Astrocyte (in vitro differentiated cells and primary cell): ENCODE measurements around the gene CELA2A. TPM values are rescaled to one million over a fixed set of nuclear protein-coding genes. Genes with fewer than 3 reads are reported as not detected.

Experiments
- DNase-seq: peaks from one replicate; pipeline ENCODE4 v3.0.0-alpha.2; 2010; ENCODE audit warnings: low read depth
- FAIRE-seq: peaks from 2 replicates; lab custom pipeline; 2011; peaks lifted over from hg19 to GRCh38; lab: Jason Lieb, UNC
- H2AFZ ChIP-seq: 2 replicates; pipeline ENCODE4 v1.6.0; 2012; ENCODE audit warnings: low read depth, low read length, inconsistent platforms
- H3K27ac ChIP-seq: 2 replicates; pipeline ENCODE4 v1.5.1; 2011; ENCODE audit warnings: low read depth, low read length, inconsistent platforms
- H3K27me3 ChIP-seq: 2 replicates; pipeline ENCODE4 v1.6.0; 2011; ENCODE audit warnings: low read length, inconsistent platforms; ENCODE audit not compliant: insufficient read depth
- H3K36me3 ChIP-seq: 2 replicates; pipeline ENCODE4 v1.5.1; 2011; ENCODE audit warnings: low read length, inconsistent platforms; ENCODE audit not compliant: insufficient read depth
- H3K4me1 ChIP-seq: 2 replicates; pipeline ENCODE4 v1.5.1; 2011; ENCODE audit warnings: low read length, inconsistent platforms; ENCODE audit not compliant: insufficient read depth
- H3K4me2 ChIP-seq: 2 replicates; pipeline ENCODE4 v1.6.0; 2012; ENCODE audit warnings: low read length, inconsistent platforms
- H3K4me3 ChIP-seq: 2 replicates; pipeline ENCODE4 v1.5.1; 2011; ENCODE audit warnings: low read depth, mild to moderate bottlenecking, low read length, inconsistent platforms; ENCODE audit not compliant: insufficient read depth
- H3K79me2 ChIP-seq: 2 replicates; pipeline ENCODE4 v1.6.0; 2012; ENCODE audit warnings: mild to moderate bottlenecking, low read length, inconsistent platforms; ENCODE audit not compliant: insufficient read depth
- H3K9ac ChIP-seq: 2 replicates; pipeline ENCODE4 v1.6.0; 2012; ENCODE audit warnings: mild to moderate bottlenecking, low read length, inconsistent platforms
- H3K9me3 ChIP-seq: 2 replicates; pipeline ENCODE4 v1.5.1; 2012; ENCODE audit warnings: low read depth, mild to moderate bottlenecking, low read length, inconsistent platforms; ENCODE audit not compliant: insufficient read depth
- H4K20me1 ChIP-seq: 2 replicates; pipeline ENCODE4 v1.6.0; 2012; ENCODE audit warnings: low read length, inconsistent platforms; ENCODE audit not compliant: insufficient read depth
- H3K27ac Mint-ChIP-seq: one replicate; pipeline ENCODE4 v1.8.0; 2021; ENCODE audit warnings: mild to moderate bottlenecking, mixed read lengths; ENCODE audit not compliant: unreplicated experiment
- H3K27me3 Mint-ChIP-seq: one replicate; pipeline ENCODE4 v1.8.0; 2021; ENCODE audit warnings: low read depth, mixed read lengths; ENCODE audit not compliant: unreplicated experiment
- H3K36me3 Mint-ChIP-seq: one replicate; pipeline ENCODE4 v1.8.0; 2021; ENCODE audit warnings: low read depth, mixed read lengths; ENCODE audit not compliant: unreplicated experiment
- H3K4me1 Mint-ChIP-seq: one replicate; pipeline ENCODE4 v1.8.0; 2021; ENCODE audit warnings: low read depth, mixed read lengths; ENCODE audit not compliant: unreplicated experiment
- H3K4me3 Mint-ChIP-seq: one replicate; pipeline ENCODE4 v1.8.0; 2021; ENCODE audit warnings: mild to moderate bottlenecking, moderate library complexity, mixed read lengths; ENCODE audit not compliant: unreplicated experiment
- H3K9me3 Mint-ChIP-seq: one replicate; pipeline ENCODE4 v1.8.0; 2021; ENCODE audit warnings: mild to moderate bottlenecking, mixed read lengths; ENCODE audit not compliant: unreplicated experiment
- CTCF ChIP-seq: IDR thresholded peaks from 2 replicates; pipeline ENCODE4 v1.5.1; 2011; ENCODE audit warnings: low read depth, mild to moderate bottlenecking, inconsistent platforms, low read length, moderate library complexity; ENCODE audit not compliant: insufficient read depth
- EZH2 ChIP-seq: IDR thresholded peaks from 2 replicates; pipeline ENCODE4 v1.6.1; 2012; ENCODE audit warnings: mild to moderate bottlenecking, low read length, inconsistent platforms; ENCODE audit not compliant: insufficient read depth
- total RNA-seq: library from RNA; stranded (reverse); gene quantifications from 2 replicates; pipeline ENCODE4 v1.2.1, GENCODE V29; 2021

Gene CELA2A
- total RNA-seq, 1 donor from 2014 or later = not detected

GRCh38 chr1:15472587-15472986 lies 16.1 kb downstream of the CELA2A start:
- Mint-ChIP-seq H3K4me3 (no peak overlapping the region), H3K27me3 (peaks cover 17% of the 10 kb centered on the region), H3K9me3 (no peaks in the 10 kb centered on the region), H3K36me3 (no peaks in the 10 kb centered on the region), H3K4me1 (no peaks in the 10 kb centered on the region), H3K27ac (no peak overlapping the region)
- Histone ChIP-seq H3K4me3 (no peak overlapping the region), H3K4me2 (no peak overlapping the region), H3K27me3 (no peaks in the 10 kb centered on the region), H3K4me1 (no peaks in the 10 kb centered on the region), H3K36me3 (no peaks in the 10 kb centered on the region), H3K27ac (no peak overlapping the region), H4K20me1 (no peaks in the 10 kb centered on the region), H3K9ac (no peak overlapping the region), H3K9me3 (no peaks in the 10 kb centered on the region), H3K79me2 (no peaks in the 10 kb centered on the region), H2AFZ (no peak overlapping the region)
- TF ChIP-seq CTCF = no peak
- no peak for TF ChIP-seq EZH2
- FAIRE-seq (no peak), DNase-seq (no peak)

GRCh38 chr1:15475752-15476314 lies 19.3 kb downstream of the CELA2A start, which contains the start of gene CELA2B:
TSS of gene CELA2B (plus strand) at chr1:15476104. CDS start at chr1:15476126, 22 bp downstream.
- H4K20me1 ChIP-seq = no peaks in the 10 kb centered on the region
- H2AFZ ChIP-seq = no peak within 1 kb of the TSS
- no peaks in the 10 kb centered on the region for H3K4me1 Mint-ChIP-seq
- H3K4me1 ChIP-seq = no peaks in the 10 kb centered on the region
- no peak for FAIRE-seq
- no peak within 1 kb of the TSS for H3K9ac ChIP-seq
- H3K9me3 ChIP-seq = no peaks in the 10 kb centered on the region
- no peak within 1 kb of the TSS for H3K4me2 ChIP-seq
- no peaks in the 10 kb centered on the region for H3K9me3 Mint-ChIP-seq
- no peaks in the 10 kb centered on the region for H3K36me3 Mint-ChIP-seq
- no peak within 1 kb of the TSS for H3K4me3 ChIP-seq
- H3K27me3 ChIP-seq = no peaks in the 10 kb centered on the region
- no peaks in the 10 kb centered on the region for H3K79me2 ChIP-seq
- H3K4me3 Mint-ChIP-seq = no peak within 1 kb of the TSS
- DNase-seq = no peak
- H3K27me3 Mint-ChIP-seq = peaks cover 9% of the 10 kb centered on the region
- H3K27ac Mint-ChIP-seq = no peak within 1 kb of the TSS
- H3K36me3 ChIP-seq = no peaks in the 10 kb centered on the region
- no peak within 1 kb of the TSS for H3K27ac ChIP-seq
- TF ChIP-seq CTCF (no peak), EZH2 (no peak)

GRCh38 chr1:15476927-15477326 lies 20.4 kb downstream of the CELA2A start:
- DNase-seq (no peak), FAIRE-seq (no peak)
- Histone ChIP-seq H3K4me1 (no peaks in the 10 kb centered on the region), H3K9me3 (no peaks in the 10 kb centered on the region), H3K27me3 (no peaks in the 10 kb centered on the region), H3K4me2 (no peak overlapping the region), H3K36me3 (no peaks in the 10 kb centered on the region), H3K79me2 (no peaks in the 10 kb centered on the region), H3K9ac (no peak overlapping the region), H3K4me3 (no peak overlapping the region), H3K27ac (no peak overlapping the region), H2AFZ (no peak overlapping the region), H4K20me1 (no peaks in the 10 kb centered on the region)
- Mint-ChIP-seq H3K27me3 (peaks cover 6% of the 10 kb centered on the region), H3K27ac (no peak overlapping the region), H3K9me3 (no peaks in the 10 kb centered on the region), H3K36me3 (no peaks in the 10 kb centered on the region), H3K4me3 (no peak overlapping the region), H3K4me1 (no peaks in the 10 kb centered on the region)
- TF ChIP-seq CTCF = no peak
- no peak for TF ChIP-seq EZH2
